OCI-LY3 (cell line): ENCODE data around the gene UBA3.

ENCODE experiments used
- H2AFZ ChIP-seq: fragments of 200-600, 300-600 bp; shearing (Covaris generic); 2 replicates; pipeline ENCODE4 v1.6.0; 2014; ENCODE audit warnings: antibody characterized with exemption, low read depth, low read length
- H3K27ac ChIP-seq: fragments of 200-600, 300-600 bp; sonication (generic); 2 replicates; pipeline ENCODE4 v1.5.1; 2014; ENCODE audit warnings: mild to moderate bottlenecking, low read length, moderate library complexity, mixed read lengths
- H3K27me3 ChIP-seq: fragments of 200-600, 300-600 bp; sonication (generic); 2 replicates; pipeline ENCODE4 v1.6.1; 2014; ENCODE audit warnings: low read depth, low read length, mixed read lengths
- H3K36me3 ChIP-seq: fragments of 200-600, 300-600 bp; sonication (generic); replicated peaks from 2 replicates; pipeline ENCODE3; 2014; ENCODE audit warnings: low read depth, low read length, mixed read lengths
- H3K4me1 ChIP-seq: fragments of 300-600, 200-600 bp; sonication (generic); 2 replicates; pipeline ENCODE4 v1.6.1; 2014; ENCODE audit warnings: low read length, mixed read lengths
- H3K4me2 ChIP-seq: fragments of 200-600, 300-600 bp; sonication (generic); 2 replicates; pipeline ENCODE4 v1.6.1; 2014; ENCODE audit warnings: low read length, mixed read lengths
- H3K4me3 ChIP-seq: fragments of 300-600, 200-600 bp; sonication (generic); 2 replicates; pipeline ENCODE4 v1.5.1; 2014; ENCODE audit warnings: antibody characterized with exemption, mild to moderate bottlenecking, low read length, moderate library complexity
- H3K79me2 ChIP-seq: fragments of 300-600, 200-600 bp; shearing (Covaris generic); 2 replicates; pipeline ENCODE4 v1.6.1; 2014; ENCODE audit warnings: mild to moderate bottlenecking, low read length, mixed read lengths
- H3K9ac ChIP-seq: fragments of 300-600, 200-600 bp; shearing (Covaris generic); 2 replicates; pipeline ENCODE4 v1.6.0; 2014; ENCODE audit warnings: mild to moderate bottlenecking, low read length, moderate library complexity
- H3K9me3 ChIP-seq: fragments of 200-600, 300-600 bp; shearing (Covaris generic); 2 replicates; pipeline ENCODE4 v1.6.1; 2014; ENCODE audit warnings: low read length, mixed read lengths; ENCODE audit not compliant: insufficient read depth
- H4K20me1 ChIP-seq: fragments of 200-600, 300-600 bp; sonication (generic); 2 replicates; pipeline ENCODE4 v1.6.1; 2016; ENCODE audit warnings: low read length, mixed read lengths; ENCODE audit not compliant: insufficient read depth
- CTCF ChIP-seq: fragments of 200-600, 300-600 bp; sonication (generic); IDR thresholded peaks from 2 replicates; pipeline ENCODE4 v1.5.1; 2014; ENCODE audit warnings: antibody characterized with exemption, low read length, low read depth
- EZH2phosphoT487 ChIP-seq: fragments of 200-600 bp; shearing (Covaris generic); IDR thresholded peaks from 2 replicates; pipeline ENCODE4 v1.6.1; 2018; ENCODE audit warnings: antibody characterized with exemption, mixed run types, low read depth

UBA3 gene

GRCh38 chr3:69011096-69011730, 69.0 kb downstream of the UBA3 start:
- Histone ChIP-seq H3K27ac (no peak overlapping the region), H3K9ac (no peak overlapping the region), H3K27me3 (no peaks in the 10 kb centered on the region), H3K4me3 (no peak overlapping the region), H3K4me1 (peaks cover 14% of the 10 kb centered on the region), H3K4me2 (no peak overlapping the region), H3K9me3 (no peaks in the 10 kb centered on the region), H3K36me3 (peaks cover 8% of the 10 kb centered on the region), H3K79me2 (peaks cover 4% of the 10 kb centered on the region; the same call in 1 of the 2 replicates), H4K20me1 (no peaks in the 10 kb centered on the region), H2AFZ (no peak overlapping the region)
- TF ChIP-seq CTCF (no peak), EZH2phosphoT487 (no peak)

DNA sequence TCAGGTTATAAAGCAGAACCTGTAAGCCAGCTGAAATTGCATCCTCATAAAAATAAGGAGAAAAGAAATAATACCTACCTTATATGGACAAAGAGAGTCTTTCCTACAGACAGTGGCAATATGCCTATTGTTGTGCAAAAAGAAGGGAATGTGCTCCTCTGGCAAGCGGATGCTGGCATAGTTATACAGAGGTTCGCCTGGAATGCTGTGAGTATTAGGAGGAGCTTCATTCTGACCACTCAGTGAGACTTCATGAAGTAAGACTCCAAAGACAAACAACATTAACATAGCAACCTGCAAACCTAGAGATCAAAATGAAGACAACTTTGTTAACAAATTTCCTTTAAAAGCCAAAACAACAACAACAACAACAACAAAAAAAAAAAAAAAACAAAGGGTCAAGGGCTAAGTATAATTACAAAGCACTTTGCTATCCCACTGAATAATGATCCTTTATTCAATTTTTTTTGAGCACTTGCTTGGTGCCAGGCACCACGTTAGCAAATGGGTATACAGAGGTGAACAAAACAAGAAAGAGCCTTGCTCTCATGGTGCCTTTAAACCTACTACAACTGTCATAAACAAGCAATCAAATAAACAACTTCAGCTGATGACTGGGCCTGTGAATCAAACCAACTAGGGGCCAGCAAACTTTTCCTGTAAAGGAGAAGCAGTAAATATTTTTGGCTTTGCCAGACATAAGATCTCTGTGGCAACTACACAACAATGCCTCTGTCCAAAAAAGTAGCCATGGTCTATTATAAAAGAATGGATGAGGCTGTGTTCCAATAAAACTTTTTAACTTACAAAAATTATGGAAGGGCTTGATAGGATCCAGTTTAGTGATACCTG, 70.4 kb downstream of the UBA3 start:
- Histone ChIP-seq H3K27me3 (no peaks in the 10 kb centered on the region), H4K20me1 (no peaks in the 10 kb centered on the region), H3K79me2 (peaks cover 2% of the 10 kb centered on the region; the same call in 1 of the 2 replicates), H2AFZ (no peak overlapping the region), H3K4me2 (no peak overlapping the region), H3K4me1 (peaks cover 14% of the 10 kb centered on the region), H3K9ac (no peak overlapping the region), H3K9me3 (no peaks in the 10 kb centered on the region), H3K4me3 (no peak overlapping the region), H3K27ac (no peak overlapping the region), H3K36me3 (peaks cover 16% of the 10 kb centered on the region)
- TF ChIP-seq CTCF (no peak), EZH2phosphoT487 (no peak)

DNA sequence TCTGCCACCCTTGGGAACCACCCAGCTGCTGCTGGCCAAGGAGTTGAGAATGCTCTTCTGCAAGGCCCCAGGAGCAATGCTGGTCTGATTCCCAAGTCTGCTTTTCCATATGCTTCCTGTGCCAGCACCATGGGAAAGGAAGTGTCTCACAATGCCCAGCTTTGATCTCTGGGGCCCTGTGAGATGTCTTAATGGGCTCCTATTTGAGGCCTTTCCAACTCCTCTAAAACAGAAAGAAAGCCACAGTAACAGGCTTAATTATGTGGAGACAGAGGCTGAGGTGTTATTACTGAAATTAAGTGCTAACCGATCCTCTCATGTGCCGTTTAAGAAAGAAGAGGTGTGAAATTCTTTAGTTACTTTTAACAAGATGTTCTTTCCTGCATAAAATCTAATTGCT, 71.2 kb downstream of the UBA3 start:
- Histone ChIP-seq H3K79me2 (no peaks in the 10 kb centered on the region), H2AFZ (no peak overlapping the region), H3K27me3 (no peaks in the 10 kb centered on the region), H4K20me1 (no peaks in the 10 kb centered on the region), H3K9ac (no peak overlapping the region), H3K36me3 (peaks cover 19% of the 10 kb centered on the region), H3K9me3 (no peaks in the 10 kb centered on the region), H3K4me1 (peaks cover 6% of the 10 kb centered on the region), H3K4me2 (no peak overlapping the region), H3K4me3 (no peak overlapping the region), H3K27ac (no peak overlapping the region)
- TF ChIP-seq EZH2phosphoT487: no peak
- TF ChIP-seq CTCF: no peak

DNA sequence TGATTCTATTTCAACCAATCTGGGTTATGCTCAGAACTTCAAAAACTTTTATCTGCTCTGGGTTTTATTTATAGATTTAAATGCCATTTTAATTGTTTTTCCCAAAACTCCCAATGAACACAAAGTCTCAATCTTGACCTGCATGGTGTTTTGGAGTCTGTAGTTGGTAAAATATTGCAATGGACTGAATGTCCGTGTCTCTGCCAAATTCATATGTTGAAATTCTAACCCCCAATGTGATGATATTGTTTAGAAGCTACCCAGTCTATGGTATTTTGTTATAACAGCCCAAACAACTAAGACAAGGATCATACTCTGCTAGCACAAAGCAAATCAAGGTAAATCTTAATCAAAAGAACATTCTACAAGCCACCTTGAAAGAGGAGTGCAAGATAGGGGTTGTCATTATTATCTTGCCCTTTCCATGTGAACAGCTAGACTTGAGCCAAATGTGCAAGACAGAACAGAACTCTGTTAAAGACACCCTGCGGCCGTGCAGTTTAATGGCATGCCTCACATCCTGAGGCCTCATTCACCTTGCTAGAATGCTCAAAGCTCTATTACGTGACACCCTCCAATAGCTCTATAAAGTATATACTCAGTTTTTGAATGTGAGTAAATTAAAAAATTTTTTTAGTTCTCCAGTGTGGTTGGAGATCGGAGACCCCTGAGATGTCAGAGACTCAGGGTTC, 74.2 kb downstream of the UBA3 start:
- Histone ChIP-seq H3K27me3 (no peaks in the 10 kb centered on the region), H4K20me1 (no peaks in the 10 kb centered on the region), H3K4me1 (no peaks in the 10 kb centered on the region), H3K79me2 (no peaks in the 10 kb centered on the region), H3K4me3 (no peak overlapping the region), H3K36me3 (peaks cover 22% of the 10 kb centered on the region), H2AFZ (no peak overlapping the region), H3K9ac (no peak overlapping the region), H3K27ac (no peak overlapping the region), H3K4me2 (no peak overlapping the region), H3K9me3 (no peaks in the 10 kb centered on the region)
- no peak for TF ChIP-seq CTCF
- no peak for TF ChIP-seq EZH2phosphoT487
